HG02973 (cell line): ENCODE measurements around the gene LINGO1.

Experiments
- ATAC-seq: cut with Tn5 transposase; IDR thresholded peaks from one replicate; pipeline ENCODE4 v1.9.1; 2021; ENCODE audit warnings: moderate library complexity; ENCODE audit not compliant: unreplicated experiment

Gene LINGO1

GRCh38 chr15:77632534-77633133 lies at the start of gene LINGO1:
LINGO1 (minus strand) TSS chr15:77632912; CDS start chr15:77632315, 597 bp downstream.
- no peak for ATAC-seq

- ATAC-seq, result no peak
These were observed 48.6 kb upstream of the LINGO1 start for GRCh38 chr15:77681362-77681761.

GRCh38 chr15:77676569-77677375 lies 44.1 kb upstream of the LINGO1 start:
- no peak for ATAC-seq

- ATAC-seq, result no peak
These were observed 43.2 kb upstream of the LINGO1 start for GRCh38 chr15:77675806-77676415.

GRCh38 chr15:77674327-77674726 lies 41.6 kb upstream of the LINGO1 start:
- ATAC-seq, result no peak

GRCh38 chr15:77673866-77674265 lies 41.2 kb upstream of the LINGO1 start:
- ATAC-seq, result no peak

GRCh38 chr15:77672135-77672534 lies 39.4 kb upstream of the LINGO1 start:
- ATAC-seq, result no peak

- ATAC-seq, result no peak
These were observed 38.8 kb upstream of the LINGO1 start for GRCh38 chr15:77671362-77672056.

GRCh38 chr15:77670558-77671361 lies 38.0 kb upstream of the LINGO1 start:
- no peak for ATAC-seq

- no peak for ATAC-seq
These were observed 37.2 kb upstream of the LINGO1 start for GRCh38 chr15:77669896-77670295.

GRCh38 chr15:77667338-77668234 lies 34.9 kb upstream of the LINGO1 start:
- no peak for ATAC-seq

- ATAC-seq, result no peak
These were observed 33.6 kb upstream of the LINGO1 start for GRCh38 chr15:77666296-77666660.

GRCh38 chr15:77665530-77666295 lies 33.0 kb upstream of the LINGO1 start:
- ATAC-seq, result no peak

- ATAC-seq, result no peak
These were observed 31.7 kb upstream of the LINGO1 start for GRCh38 chr15:77664428-77664827.

GRCh38 chr15:77663256-77663655 lies 30.5 kb upstream of the LINGO1 start:
- no peak for ATAC-seq

GRCh38 chr15:77659350-77660321 lies 26.9 kb upstream of the LINGO1 start:
- no peak for ATAC-seq

GRCh38 chr15:77658304-77658703 lies 25.6 kb upstream of the LINGO1 start:
- no peak for ATAC-seq
